SK-N-SH treated with all-trans-retinoic acid at 6 μM for 48 hours (cell line): ENCODE measurements around the gene CHI3L2.

Experiments used
- ATAC-seq: fragments of 200-7000 bp; cut with Tn5 transposase; 3 replicates; pipeline ENCODE4 v1.9.1; 2020; ENCODE audit warnings: mild to moderate bottlenecking, moderate library complexity
- ARNTL ChIP-seq: fragments of 450-650 bp; formaldehyde crosslinking; IDR thresholded peaks from 2 replicates; pipeline ENCODE4 v1.5.0; 2020; ENCODE audit warnings: low read depth, mild to moderate bottlenecking, moderate library complexity, borderline replicate concordance
- BACH2 ChIP-seq: fragments of 250-450 bp; sonication (Bioruptor Pico); IDR thresholded peaks from 2 replicates; pipeline ENCODE4 v1.9.0; 2021; ENCODE audit warnings: mild to moderate bottlenecking, borderline replicate concordance
- CREB5 ChIP-seq: fragments of 250-450 bp; sonication (Bioruptor Pico); IDR thresholded peaks from 2 replicates; pipeline ENCODE4 v1.5.1; 2020; ENCODE audit warnings: low read depth, mild to moderate bottlenecking, moderate library complexity
- CSDC2 ChIP-seq: fragments of 250-450 bp; sonication (Bioruptor Pico); IDR thresholded peaks from 2 replicates; pipeline ENCODE4 v1.5.0; 2020; ENCODE audit warnings: mild to moderate bottlenecking, moderate library complexity
- ESRRG ChIP-seq: fragments of 250-450 bp; sonication (Bioruptor Pico); IDR thresholded peaks from 2 replicates; pipeline ENCODE4 v1.6.1; 2021; ENCODE audit warnings: mild to moderate bottlenecking
- GLIS3 ChIP-seq: fragments of 250-450 bp; sonication (Bioruptor Pico); IDR thresholded peaks from 2 replicates; pipeline ENCODE4 v1.5.0; 2020; ENCODE audit warnings: mild to moderate bottlenecking, moderate library complexity
- ISL1 ChIP-seq: fragments of 250-450 bp; sonication (Bioruptor Pico); IDR thresholded peaks from 2 replicates; pipeline ENCODE4 v2.1.2; 2022; ENCODE audit warnings: mild to moderate bottlenecking, moderate library complexity
- PATZ1 ChIP-seq: fragments of 250-450 bp; sonication (Bioruptor Pico); IDR thresholded peaks from 2 replicates; pipeline ENCODE4 v1.8.0; 2020; ENCODE audit warnings: mild to moderate bottlenecking, moderate library complexity, borderline replicate concordance
- POU6F1 ChIP-seq: fragments of 250-450 bp; sonication (Bioruptor Pico); IDR thresholded peaks from 2 replicates; pipeline ENCODE4 v1.8.0; 2021; ENCODE audit warnings: low read depth, mild to moderate bottlenecking, moderate library complexity, borderline replicate concordance
- PPARA ChIP-seq: fragments of 250-450 bp; sonication (Bioruptor Pico); IDR thresholded peaks from 2 replicates; pipeline ENCODE4 v1.5.0; 2020; ENCODE audit warnings: mild to moderate bottlenecking, borderline replicate concordance
- RARB ChIP-seq: fragments of 250-450 bp; sonication (Bioruptor Pico); IDR thresholded peaks from 2 replicates; pipeline ENCODE4 v1.8.0; 2021; ENCODE audit warnings: mild to moderate bottlenecking, moderate library complexity
- TCF4 ChIP-seq: fragments of 250-450 bp; sonication (Bioruptor Pico); IDR thresholded peaks from 2 replicates; pipeline ENCODE4 v1.8.0; 2021; ENCODE audit warnings: mild to moderate bottlenecking, moderate library complexity, borderline replicate concordance
- TOX ChIP-seq: fragments of 250-450 bp; sonication (Bioruptor Pico); IDR thresholded peaks from 2 replicates; pipeline ENCODE4 v1.8.0; 2021; ENCODE audit warnings: mild to moderate bottlenecking, moderate library complexity, borderline replicate concordance
- ZFP3 ChIP-seq: fragments of 250-450 bp; sonication (Bioruptor Pico); IDR thresholded peaks from 2 replicates; pipeline ENCODE4 v1.5.0; 2020; ENCODE audit warnings: mild to moderate bottlenecking, moderate library complexity
- ZFP30 ChIP-seq: fragments of 450-650 bp; formaldehyde crosslinking; IDR thresholded peaks from 2 replicates; pipeline ENCODE4 v1.5.0; 2022; ENCODE audit warnings: mild to moderate bottlenecking, moderate library complexity
- ZNF565 ChIP-seq: fragments of 450-650 bp; formaldehyde crosslinking; conservative IDR thresholded peaks from 2 replicates; pipeline ENCODE4 v1.5.0; 2020; ENCODE audit warnings: low read depth, mild to moderate bottlenecking, moderate library complexity
- ZNF8 ChIP-seq: fragments of 450-650 bp; formaldehyde crosslinking; IDR thresholded peaks from 2 replicates; pipeline ENCODE4 v1.5.0; 2020; ENCODE audit warnings: mild to moderate bottlenecking, moderate library complexity
- TF ChIP-seq, protein P1 (sequence below): fragments of 250-450 bp; sonication (Bioruptor Pico); IDR thresholded peaks from 2 replicates; pipeline ENCODE4 v1.5.0; 2020; ENCODE audit warnings: mild to moderate bottlenecking, moderate library complexity
- TF ChIP-seq, protein P2 (sequence below): fragments of 250-450 bp; sonication (Bioruptor Pico); IDR thresholded peaks from 2 replicates; pipeline ENCODE4 v1.5.1; 2021; ENCODE audit warnings: mild to moderate bottlenecking, moderate library complexity

Gene CHI3L2

DNA sequence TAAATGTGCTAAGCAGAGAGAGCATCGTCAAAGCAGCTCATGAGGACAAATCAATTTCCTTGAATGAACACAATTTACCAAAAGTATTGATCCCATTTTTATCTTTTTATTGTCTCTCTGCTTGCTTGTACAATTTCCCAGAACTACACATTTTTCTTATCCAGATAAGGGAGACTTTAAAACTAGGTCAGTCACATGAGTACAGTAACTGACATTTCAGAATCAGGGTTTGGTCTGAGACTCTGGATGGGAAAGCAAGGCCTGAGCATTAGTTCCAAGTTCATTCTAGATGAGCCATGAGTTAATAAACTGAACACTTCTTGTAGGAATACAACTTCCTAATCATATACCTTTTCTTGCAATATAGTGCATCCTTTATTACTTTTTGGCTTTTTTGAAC is 15.6 kb upstream of the CHI3L2 start:
- ATAC-seq, result no peak
- TF ChIP-seq TCF4 (CRISPR knock-in tag), result no peak
- no peak for TF ChIP-seq PPARA (CRISPR knock-in tag)
- no peak for TF ChIP-seq ZNF565 (CRISPR knock-in tag)
- TF ChIP-seq POU6F1 (CRISPR knock-in tag), result no peak
- no peak for TF ChIP-seq PATZ1 (CRISPR knock-in tag)
- no peak for TF ChIP-seq TOX (CRISPR knock-in tag)
- no peak for TF ChIP-seq CREB5
- TF ChIP-seq BACH2 (CRISPR knock-in tag), result no peak
- no peak for TF ChIP-seq ISL1

DNA sequence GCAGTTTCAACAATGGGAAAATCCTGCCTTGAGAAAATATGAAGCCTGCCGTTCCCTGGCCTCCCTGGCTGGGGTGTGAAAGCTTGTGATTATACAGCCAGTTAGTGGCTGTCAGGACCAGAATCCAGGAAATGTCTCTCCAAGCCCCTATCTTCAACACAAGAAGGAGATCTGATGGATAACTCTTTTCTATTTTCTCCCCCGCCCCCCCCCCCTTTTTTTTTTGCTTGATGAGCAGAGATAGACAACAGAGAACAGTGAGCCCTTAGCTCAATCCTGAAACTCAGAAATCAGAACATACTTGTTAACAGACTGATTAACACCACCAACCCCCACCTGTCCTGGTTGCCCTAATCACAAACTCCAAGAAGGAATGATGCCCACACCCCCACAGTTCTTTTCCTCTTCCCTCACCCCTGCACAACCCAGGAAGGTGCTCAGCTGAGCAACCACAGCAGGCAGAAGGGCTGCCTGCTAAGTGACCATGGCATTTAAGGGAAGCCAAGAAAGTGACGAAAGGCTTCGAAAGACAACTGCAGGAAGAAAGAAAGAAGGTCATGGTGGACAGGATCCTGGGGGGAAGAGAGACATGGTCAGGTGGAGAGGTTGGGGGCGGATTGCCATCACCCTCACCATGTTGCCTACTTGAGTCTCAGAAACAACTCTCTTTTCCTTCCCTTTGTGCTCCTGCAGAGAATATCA is 14.7 kb upstream of the CHI3L2 start:
- TF ChIP-seq BACH2 (CRISPR knock-in tag), result no peak
- TF ChIP-seq POU6F1 (CRISPR knock-in tag), result no peak
- no peak for TF ChIP-seq TCF4 (CRISPR knock-in tag)
- no peak for TF ChIP-seq ZFP30
- no peak for TF ChIP-seq ISL1
- TF ChIP-seq, protein P1, sequence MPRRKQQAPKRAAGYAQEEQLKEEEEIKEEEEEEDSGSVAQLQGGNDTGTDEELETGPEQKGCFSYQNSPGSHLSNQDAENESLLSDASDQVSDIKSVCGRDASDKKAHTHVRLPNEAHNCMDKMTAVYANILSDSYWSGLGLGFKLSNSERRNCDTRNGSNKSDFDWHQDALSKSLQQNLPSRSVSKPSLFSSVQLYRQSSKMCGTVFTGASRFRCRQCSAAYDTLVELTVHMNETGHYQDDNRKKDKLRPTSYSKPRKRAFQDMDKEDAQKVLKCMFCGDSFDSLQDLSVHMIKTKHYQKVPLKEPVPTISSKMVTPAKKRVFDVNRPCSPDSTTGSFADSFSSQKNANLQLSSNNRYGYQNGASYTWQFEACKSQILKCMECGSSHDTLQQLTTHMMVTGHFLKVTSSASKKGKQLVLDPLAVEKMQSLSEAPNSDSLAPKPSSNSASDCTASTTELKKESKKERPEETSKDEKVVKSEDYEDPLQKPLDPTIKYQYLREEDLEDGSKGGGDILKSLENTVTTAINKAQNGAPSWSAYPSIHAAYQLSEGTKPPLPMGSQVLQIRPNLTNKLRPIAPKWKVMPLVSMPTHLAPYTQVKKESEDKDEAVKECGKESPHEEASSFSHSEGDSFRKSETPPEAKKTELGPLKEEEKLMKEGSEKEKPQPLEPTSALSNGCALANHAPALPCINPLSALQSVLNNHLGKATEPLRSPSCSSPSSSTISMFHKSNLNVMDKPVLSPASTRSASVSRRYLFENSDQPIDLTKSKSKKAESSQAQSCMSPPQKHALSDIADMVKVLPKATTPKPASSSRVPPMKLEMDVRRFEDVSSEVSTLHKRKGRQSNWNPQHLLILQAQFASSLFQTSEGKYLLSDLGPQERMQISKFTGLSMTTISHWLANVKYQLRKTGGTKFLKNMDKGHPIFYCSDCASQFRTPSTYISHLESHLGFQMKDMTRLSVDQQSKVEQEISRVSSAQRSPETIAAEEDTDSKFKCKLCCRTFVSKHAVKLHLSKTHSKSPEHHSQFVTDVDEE (CRISPR knock-in tag), result no peak
- no peak for TF ChIP-seq ESRRG
- no peak for TF ChIP-seq ZFP3 (CRISPR knock-in tag)
- no peak for TF ChIP-seq RARB (CRISPR knock-in tag)
- no peak for TF ChIP-seq ZNF8 (CRISPR knock-in tag)
- no peak for TF ChIP-seq TOX (CRISPR knock-in tag)
- no peak for TF ChIP-seq PATZ1 (CRISPR knock-in tag)
- TF ChIP-seq ARNTL, result no peak
- no peak for TF ChIP-seq CSDC2
- TF ChIP-seq ZNF565 (CRISPR knock-in tag), result no peak
- no peak for TF ChIP-seq PPARA (CRISPR knock-in tag)
- no peak for TF ChIP-seq GLIS3 (CRISPR knock-in tag)
- no peak for TF ChIP-seq CREB5
- TF ChIP-seq, protein P2, sequence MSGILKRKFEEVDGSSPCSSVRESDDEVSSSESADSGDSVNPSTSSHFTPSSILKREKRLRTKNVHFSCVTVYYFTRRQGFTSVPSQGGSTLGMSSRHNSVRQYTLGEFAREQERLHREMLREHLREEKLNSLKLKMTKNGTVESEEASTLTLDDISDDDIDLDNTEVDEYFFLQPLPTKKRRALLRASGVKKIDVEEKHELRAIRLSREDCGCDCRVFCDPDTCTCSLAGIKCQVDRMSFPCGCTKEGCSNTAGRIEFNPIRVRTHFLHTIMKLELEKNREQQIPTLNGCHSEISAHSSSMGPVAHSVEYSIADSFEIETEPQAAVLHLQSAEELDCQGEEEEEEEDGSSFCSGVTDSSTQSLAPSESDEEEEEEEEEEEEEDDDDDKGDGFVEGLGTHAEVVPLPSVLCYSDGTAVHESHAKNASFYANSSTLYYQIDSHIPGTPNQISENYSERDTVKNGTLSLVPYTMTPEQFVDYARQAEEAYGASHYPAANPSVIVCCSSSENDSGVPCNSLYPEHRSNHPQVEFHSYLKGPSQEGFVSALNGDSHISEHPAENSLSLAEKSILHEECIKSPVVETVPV (CRISPR knock-in tag), result no peak
- ATAC-seq, result no peak
